Measurements from ENCODE around the gene NPHP1. TPM values are rescaled to one million over a fixed set of nuclear protein-coding genes. Genes with fewer than 3 reads are reported as not detected.

Gene NPHP1
- total RNA-seq, 4 donors from 2014 or later, result 0.55 to 0.95 (median 0.60) TPM; not detected in 1

DNA sequence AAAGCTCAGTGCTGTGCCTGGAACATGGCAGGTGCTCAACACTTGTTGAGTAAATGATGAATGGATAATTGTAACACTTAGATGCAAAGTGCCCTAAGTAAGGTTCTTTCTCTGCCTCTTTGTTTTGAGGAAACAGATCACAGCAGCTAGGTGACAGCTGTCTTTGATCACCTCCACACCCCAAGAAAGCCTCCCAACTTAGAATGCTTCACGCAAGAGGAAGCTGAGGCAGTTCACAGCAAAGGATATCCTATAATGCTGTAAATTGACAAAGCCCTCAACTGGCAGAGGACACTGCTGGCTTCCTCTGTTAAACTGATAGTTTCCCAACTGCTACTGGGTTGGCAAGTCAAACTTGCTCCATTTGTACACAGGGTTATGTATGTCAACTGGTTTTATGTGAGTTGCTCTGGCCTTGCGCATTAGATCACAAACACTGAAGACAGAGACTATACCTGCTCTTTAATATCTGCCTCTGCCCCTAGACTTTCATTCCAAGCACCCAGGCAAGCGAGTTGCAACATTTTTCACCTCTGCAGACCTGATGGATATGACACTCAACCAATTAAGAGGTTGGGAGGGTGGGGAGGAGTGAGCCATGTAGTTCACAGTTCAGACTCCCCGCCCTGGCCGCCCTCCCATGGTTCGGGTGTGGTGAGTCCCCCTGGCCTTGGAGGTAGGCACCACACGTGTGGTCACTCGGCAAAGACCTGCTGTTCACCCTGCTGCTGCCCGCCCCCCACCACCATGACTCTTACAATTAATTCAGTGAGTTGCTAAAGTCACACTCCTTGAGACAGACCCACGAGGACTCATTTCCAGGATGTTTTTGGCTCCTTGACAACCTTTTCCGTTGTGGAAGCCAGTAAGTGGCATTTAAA is 84.4 kb downstream of the NPHP1 start:
- H3K27me3 ChIP-seq, result peaks cover 25% of the 10 kb centered on the region
- in situ Hi-C loops (cut with MboI; ENCODE audit: low pct_ligation_motif_present in 1 of 4, low pct_unique_long_range_greater_than_20kb in 1 of 4, low sequenced_read_pairs in 3 of 4), result no loop called here
- no peak overlapping the region for H3K27ac ChIP-seq

GRCh38 chr2:110116033-110116710 is 88.6 kb downstream of the NPHP1 start:
- peaks cover 36% of the 10 kb centered on the region for H3K27me3 ChIP-seq

More for the DNA sequence above, 84.4 kb downstream of the NPHP1 start:
- WGBS, 2 donors (ENCODE audit: low coverage in 1 of 2), result 66 to 73% methylated on average over 6 to 11 of the region's 11 CpGs
- no peaks in the 10 kb centered on the region for H3K36me3 ChIP-seq
- intact Hi-C loops (cut with DNase I; ENCODE audit: low total_unique reads), result no loop called here
- H3K9me3 ChIP-seq, result no peaks in the 10 kb centered on the region
- no peak overlapping the region for H3K4me3 ChIP-seq
- no peak for TF ChIP-seq POLR2A (IDR thresholded peaks at IDR 0.05)
- TF ChIP-seq CTCF (IDR thresholded peaks at IDR 0.05), result no peak
- no peak for TF ChIP-seq POLR2AphosphoS5 (IDR thresholded peaks at IDR 0.05)
- no peak for TF ChIP-seq EP300 (IDR thresholded peaks at IDR 0.05; ENCODE audit: low read depth)
- H3K4me1 ChIP-seq, result peaks cover 4 to 15% (median 8%) of the 10 kb centered on the region in 4 donors
- no peak for DNase-seq

DNA sequence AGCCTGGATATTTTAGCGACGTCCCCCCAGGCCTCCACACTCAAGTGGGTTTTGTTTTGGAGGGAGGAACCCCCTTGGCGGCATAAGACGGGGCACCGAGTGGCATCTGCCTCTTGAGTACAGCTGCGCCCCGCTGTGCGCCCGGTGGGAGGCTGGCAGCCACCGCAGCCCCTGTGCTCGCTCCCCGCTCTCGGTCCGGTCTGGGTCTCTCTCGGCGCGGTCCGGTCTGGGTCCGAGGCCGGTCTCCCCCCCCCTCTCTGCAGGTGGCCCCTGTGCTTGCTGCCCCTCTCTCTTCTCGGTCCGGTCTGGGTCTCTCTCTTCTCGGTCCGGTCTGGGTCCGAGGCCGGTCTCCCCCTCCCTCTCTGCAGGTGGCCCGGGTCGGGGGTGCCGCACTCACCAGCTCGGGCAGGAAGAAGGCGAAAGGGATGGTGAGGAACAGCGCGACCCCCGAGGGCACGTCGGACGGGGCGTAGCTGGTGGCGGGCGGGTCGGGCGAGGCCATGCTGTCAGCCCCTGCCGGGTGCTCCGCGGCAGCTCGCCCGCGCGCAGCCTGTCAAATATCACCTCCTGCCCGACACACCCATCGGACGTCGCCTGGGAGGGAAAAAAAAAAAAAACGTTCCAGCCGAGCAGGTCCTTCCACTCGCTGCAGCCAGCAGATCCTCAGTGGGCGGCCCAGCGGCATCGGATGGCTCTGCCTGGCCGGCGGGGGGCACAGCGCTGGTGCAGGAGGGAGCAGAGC is 89.4 kb downstream of the NPHP1 start, which contains the start of gene MALL:
TSS of gene MALL (minus strand) at position 532 of the 742 bp plus-strand sequence. CDS start at position 502, 30 bp downstream.
- intact Hi-C loops (cut with DNase I; ENCODE audit: low total_unique reads), result no loop called here
- in situ Hi-C loops (cut with MboI; ENCODE audit: low pct_ligation_motif_present in 1 of 4, low pct_unique_long_range_greater_than_20kb in 1 of 4, low sequenced_read_pairs in 3 of 4), result no loop called here
- Histone ChIP-seq H3K27me3 (peaks cover 36% of the 10 kb centered on the region), H3K4me3 (peak within 1 kb of the TSS; percentile 6 to 59 (median 41)), H3K27ac (peak within 1 kb of the TSS; percentile 68 to 85 (median 80)), H3K4me1 (peaks cover 4 to 18% (median 14%) of the 10 kb centered on the region in 4 donors), H3K9me3 (no peaks in the 10 kb centered on the region), H3K36me3 (no peaks in the 10 kb centered on the region)
- peak; percentile 74 for DNase-seq
- 20% methylated on average over 50 of the region's 62 CpGs; no CpG with 5 or more reads in 1 of the 2 donors for WGBS, 2 donors (ENCODE audit: low coverage in 1 of 2)
- TF ChIP-seq EP300 (IDR thresholded peaks at IDR 0.05; ENCODE audit: low read depth), result no peak
- peak; percentile 84 for TF ChIP-seq POLR2A (IDR thresholded peaks at IDR 0.05)
- TF ChIP-seq POLR2AphosphoS5 (IDR thresholded peaks at IDR 0.05), result peak; percentile 66 to 83 (median 82)
- peak in 2 of 5 experiments; percentile 14 to 29 for TF ChIP-seq CTCF (IDR thresholded peaks at IDR 0.05)

More at GRCh38 chr2:110116033-110116710, 88.6 kb downstream of the NPHP1 start:
- TF ChIP-seq POLR2AphosphoS5 (IDR thresholded peaks at IDR 0.05) (no peak), EP300 (IDR thresholded peaks at IDR 0.05; ENCODE audit: low read depth) (no peak), POLR2A (IDR thresholded peaks at IDR 0.05) (no peak), CTCF (IDR thresholded peaks at IDR 0.05) (peak; percentile 13 to 53 (median 43))
- WGBS, 2 donors (ENCODE audit: low coverage in 1 of 2), result 20% methylated on average over 8 of the region's 8 CpGs; no CpG with 5 or more reads in 1 of the 2 donors
- Histone ChIP-seq H3K4me3 (peak overlapping the region in 3 of 4 donors; percentile 40 to 59 (median 42)), H3K4me1 (peaks cover 4 to 18% (median 14%) of the 10 kb centered on the region in 4 donors), H3K9me3 (no peaks in the 10 kb centered on the region), H3K27ac (peak overlapping the region; percentile 68 to 85 (median 80)), H3K36me3 (no peaks in the 10 kb centered on the region)
- in situ Hi-C loops (cut with MboI; ENCODE audit: low pct_ligation_motif_present in 1 of 4, low pct_unique_long_range_greater_than_20kb in 1 of 4, low sequenced_read_pairs in 3 of 4) (no loop called here), intact Hi-C loops (cut with DNase I; ENCODE audit: low total_unique reads) (no loop called here)
- DNase-seq, result peak; percentile 32

Measured in transverse colon (tissue), 4 donors.